ENCODE measurements around the gene SLC1A3.

The SLC1A3 gene

DNA sequence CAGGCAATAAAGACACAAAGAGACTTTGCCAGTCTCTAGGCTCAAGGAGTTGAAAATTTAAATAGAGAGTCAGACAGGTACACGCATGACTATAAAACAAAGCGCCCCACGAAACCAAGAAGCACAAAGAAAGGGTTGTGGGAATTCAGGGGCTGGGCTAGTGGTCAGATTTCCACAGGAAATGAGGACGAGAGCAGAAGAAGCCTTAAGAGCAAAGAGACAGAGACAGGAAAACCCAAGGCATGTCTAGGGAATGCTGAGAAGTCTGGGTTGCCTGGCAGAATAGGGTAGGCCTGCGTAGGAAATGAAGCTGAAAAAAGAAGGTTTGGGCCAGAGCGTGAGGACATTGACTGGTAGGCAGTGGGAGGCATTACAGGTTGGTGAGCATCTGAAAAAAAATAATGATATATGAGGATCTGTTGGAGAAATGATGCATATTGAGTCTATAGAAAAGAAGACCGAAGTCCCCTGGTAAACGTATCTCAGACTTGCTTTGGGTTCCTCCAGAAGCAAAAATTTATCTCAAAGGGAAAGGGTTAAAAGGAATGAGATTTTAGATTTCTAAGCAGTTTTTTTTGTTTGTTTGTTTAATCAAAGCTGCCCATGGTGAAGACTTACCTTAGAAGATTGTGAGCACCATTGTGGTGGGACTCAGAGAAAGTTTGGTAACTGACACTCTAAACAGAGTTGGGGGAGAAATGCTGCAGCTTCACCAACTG lies 51.8 kb downstream of the SLC1A3 start:
- no peak for DNase-seq

DNA sequence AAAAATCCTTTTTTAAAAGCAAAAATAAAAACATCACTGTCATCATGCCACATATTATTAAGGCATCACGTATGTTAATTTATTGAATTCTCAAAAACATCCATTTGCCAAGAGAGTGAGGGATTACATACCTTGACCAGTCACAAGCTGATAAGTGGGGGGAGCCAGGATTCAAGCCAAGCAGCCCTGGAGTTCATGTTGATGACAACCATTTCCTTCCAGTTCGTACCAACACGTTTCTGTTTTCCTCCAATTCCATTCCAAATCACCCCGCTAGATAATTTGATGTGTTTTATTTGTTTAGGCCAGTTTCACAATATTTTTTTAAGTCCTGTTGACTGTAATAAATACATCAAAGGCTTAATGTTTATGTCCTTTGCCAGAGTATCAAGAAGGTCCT lies 53.0 kb downstream of the SLC1A3 start:
- no peak for DNase-seq

DNA sequence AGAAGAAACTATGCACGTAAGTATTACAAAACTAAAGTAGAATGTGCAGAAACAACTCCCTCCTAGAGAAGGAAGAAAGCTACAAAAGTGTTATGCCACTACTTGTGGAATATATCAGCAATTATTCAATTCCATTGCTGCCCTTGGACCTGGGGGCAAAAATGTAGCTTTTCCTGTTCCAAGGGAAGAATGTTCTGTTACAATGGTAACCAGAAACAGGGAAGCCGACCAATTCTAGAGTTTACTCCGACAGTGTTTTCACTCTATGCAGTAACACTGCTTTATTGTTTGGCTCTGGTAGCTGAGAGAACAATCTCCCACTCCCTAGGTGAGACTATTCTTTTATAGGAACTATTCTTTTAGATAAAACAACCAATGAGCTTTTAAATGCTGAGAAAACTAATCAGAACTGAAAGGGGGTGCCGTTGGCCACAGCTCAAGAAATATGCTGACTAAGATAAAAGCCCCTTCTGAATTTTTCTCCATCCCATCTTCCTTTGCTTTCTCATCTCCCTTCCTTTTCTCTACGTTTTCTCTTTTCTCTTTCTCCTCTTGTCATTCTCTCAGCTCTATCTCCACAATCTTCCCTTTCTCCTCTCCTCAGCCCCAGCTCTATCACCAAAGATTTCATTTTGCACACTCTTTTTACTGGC lies 54.1 kb downstream of the SLC1A3 start:
- DNase-seq, result no peak

DNA sequence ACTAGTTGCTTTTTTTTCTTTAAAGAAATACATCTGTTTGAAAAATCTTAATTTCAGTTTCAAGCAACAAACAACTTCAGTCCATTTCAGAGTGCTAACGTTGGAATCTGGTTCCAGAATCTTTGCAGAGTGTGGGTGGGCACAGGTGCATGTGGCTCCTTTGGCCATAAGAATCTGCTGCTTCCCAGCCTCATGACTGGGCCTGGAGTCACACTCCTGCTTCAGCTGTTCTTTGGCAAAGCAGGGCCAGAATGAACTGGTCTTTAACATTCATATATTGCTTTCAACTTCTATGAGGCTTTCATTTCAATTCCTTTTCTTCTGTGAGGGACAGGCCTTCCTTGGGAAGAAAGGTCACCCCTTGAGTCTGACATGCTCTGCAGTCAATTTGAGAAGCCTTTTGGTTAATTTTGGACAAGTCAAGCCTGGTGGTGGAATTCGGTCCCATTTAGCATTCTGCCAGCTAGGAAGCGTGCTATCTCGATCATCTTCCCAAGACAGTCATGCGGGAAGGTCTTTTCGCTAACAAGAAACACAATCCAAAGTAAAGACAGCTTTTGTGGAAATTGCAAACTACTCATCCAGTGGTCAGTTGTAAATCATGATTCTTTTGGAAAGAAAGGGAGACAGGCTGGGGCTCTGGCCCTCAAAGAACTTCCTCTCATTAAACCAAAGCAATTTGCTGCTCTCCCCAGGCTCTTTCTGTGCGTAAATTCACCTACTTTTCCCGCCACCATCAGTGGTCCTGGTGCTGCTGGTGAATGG lies 55.2 kb downstream of the SLC1A3 start:
- no peak for DNase-seq

DNA sequence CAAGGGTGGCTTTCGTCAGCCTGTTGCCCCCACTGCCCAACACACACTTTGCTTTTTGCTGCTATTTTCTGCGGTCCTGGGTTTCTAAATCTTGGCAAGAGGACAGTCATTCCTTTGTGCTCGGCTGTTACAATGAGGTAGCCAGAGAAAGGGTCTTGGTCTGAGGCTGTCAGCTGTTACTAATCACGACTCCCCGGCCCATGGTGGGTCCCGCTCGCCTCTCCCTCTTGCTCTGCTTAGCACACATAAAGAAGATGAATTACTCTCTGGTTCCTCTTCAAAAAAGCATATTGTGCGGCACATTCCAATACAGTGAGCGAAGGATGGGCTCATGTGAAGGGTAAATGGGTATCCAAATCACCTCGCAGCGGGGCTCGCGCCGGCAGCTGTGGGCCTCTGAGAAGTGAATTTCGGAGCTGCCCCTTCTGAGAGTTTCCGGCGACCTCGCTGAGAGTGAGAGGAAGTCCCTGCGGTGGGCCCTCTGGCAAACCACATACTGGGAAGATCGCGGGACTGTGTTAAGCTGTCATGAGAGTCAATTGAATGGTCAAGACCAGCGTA lies 56.0 kb downstream of the SLC1A3 start:
- DNase-seq, result no peak

DNA sequence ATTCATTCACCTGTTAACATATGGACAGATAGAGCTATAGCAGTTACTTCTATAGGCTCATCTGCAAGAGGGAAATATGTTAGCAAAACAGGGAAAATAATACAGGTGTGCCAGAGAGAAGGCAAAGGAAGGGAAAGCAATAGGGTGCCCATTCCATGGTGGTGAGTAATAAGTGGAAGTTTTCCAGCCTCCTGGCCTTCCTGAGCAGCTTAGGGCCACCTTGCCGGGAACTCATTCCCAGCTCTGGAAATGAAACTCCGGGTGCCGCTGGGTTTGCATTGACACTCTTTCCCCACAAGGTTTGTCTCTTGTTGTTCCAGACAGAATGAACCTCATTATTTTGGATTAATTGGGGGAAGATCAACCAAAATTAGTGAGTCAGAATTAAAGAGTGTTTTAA lies 58.4 kb downstream of the SLC1A3 start:
- no peak for DNase-seq

DNA sequence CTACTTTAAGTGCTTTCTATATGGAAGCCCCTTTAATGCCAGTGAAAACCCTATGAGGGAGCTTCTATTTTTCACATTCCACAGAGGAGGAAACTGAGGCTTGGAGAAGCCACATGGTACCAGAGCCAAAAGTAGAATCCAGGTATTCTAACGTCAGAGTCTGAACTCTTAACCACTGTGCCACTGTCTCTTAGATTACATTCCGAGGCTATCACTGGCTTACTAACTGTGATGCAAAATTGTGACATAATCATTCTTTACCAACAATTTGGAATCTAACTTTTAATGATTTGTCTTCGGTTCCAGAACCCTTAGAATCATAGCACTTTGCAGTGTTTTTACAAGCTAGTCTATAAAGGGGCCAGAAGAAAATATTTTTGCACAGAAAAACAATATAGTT lies 59.2 kb downstream of the SLC1A3 start:
- no peak for DNase-seq

DNA sequence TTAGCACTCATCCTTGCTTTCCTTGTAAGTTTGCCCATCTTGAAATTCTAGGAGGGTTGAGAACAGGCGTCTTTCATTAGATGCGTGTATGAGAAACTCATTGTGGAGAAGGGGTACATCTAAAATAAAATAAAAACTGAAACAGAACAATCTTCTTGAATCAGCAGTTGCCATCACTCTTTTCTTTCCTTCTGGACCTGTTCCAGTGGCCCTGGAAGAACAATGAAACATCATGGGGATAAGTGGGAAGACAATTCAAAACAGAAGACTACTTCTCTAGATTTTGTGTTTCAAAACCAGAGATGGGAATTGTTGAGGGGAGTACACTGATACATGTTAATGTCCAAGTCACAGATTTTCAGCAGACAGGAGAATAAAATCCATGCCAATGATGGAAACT lies 59.9 kb downstream of the SLC1A3 start:
- DNase-seq, result no peak

DNA sequence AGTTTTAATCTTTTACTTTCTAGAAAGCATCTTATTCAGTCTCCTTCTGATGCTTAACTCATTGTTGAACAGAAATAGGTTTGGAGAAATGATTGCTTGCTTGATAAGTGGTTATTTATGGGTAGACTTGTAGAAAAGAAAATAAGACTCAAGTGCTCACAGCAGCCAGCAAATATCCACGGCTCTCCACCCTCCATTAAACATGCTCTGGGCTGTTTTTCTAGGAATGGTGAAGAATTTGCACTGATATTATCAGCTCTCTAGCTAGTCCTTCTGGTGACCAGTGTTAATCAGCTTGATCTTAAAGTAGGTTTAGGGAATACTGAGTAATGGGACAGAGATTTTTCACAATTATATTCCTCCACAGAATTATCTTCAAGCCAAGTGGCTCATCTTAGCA lies 60.6 kb downstream of the SLC1A3 start:
- DNase-seq, result no peak

DNA sequence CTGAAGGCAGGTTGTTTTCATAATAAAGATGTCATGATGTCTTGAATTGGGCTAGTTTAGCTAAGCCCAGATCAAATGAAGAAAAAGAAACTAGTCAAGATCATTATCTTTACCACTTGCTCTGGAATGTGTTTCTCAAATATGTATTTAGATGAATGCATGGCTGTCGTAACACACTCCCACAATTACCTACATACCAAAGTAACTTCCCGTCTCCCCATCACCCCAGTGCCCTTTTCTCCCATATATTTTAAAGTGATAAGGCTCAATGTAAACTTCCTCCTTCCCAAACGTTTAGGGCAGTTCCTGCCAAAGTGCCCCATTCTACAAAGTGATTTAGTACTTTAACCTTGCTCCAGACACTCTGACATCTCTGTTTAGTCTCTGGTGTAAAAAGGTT lies 61.4 kb downstream of the SLC1A3 start:
- no peak for DNase-seq

DNA sequence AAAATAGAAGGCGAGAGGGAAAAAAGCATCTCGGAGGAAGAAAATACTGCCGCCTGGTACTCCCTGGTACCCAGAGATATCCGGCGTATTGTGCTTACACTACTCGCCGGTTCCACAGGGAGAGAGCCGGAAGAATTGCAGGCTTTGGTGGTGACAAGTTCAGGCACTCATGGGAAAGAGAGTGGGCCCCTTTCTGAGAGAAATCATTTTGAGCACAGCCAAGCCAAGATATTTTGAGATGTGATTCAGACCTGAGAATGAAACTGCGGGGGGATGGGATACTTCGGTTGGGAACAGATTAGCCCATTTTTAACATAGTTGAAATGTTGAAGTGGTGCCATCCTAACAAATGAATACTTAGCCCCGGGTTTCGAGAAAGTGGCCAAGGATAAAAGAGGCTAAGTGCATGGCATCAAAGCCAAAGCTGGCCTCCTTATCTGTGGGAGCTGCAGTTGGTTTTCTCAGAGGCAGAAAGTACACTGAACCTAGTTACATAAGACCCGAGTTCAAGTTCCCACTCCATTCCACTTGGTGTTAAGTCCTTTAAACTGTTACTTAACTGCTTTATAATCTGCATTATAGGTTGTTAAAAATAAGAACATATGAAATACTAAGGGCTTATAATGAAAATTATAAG lies 62.7 kb downstream of the SLC1A3 start:
- no peak for DNase-seq

DNA sequence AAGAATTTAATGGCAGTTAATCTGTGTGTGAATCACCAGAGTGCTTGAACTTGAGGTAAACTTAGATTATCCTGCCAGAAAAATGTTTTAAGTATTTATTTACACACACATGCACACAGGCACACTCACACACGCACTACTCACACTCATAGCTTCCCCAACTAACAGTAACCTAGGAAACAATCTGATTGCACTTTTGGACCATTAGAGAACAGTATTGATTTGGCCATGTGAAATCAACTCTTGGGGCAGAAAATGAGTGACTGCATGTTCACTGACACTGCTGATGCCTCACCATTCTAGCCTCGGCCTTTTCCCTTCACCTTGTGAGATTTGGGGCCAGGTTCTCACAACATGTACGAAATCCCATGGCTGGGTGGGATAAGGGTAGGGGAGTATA lies 64.1 kb downstream of the SLC1A3 start:
- DNase-seq, result no peak

DNA sequence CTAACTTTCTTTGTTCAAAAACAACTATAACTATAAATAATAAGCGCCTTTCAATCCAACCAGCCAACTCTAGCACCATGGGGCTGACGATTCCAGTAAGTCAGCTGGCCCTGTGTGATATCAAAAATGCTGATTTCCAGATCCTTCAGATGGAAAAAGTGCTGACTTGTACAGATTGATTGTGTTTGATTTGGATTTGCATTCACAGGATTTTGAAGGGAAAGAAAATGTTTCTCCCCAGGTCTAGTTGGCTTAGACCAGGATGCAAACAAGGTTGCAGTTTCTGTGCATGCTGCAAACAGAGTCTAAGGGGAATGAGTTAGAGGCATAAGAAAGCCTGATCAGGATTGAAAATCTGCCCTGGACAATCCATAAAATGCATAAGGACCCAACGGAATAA lies 68.9 kb downstream of the SLC1A3 start:
- no peak for DNase-seq

DNA sequence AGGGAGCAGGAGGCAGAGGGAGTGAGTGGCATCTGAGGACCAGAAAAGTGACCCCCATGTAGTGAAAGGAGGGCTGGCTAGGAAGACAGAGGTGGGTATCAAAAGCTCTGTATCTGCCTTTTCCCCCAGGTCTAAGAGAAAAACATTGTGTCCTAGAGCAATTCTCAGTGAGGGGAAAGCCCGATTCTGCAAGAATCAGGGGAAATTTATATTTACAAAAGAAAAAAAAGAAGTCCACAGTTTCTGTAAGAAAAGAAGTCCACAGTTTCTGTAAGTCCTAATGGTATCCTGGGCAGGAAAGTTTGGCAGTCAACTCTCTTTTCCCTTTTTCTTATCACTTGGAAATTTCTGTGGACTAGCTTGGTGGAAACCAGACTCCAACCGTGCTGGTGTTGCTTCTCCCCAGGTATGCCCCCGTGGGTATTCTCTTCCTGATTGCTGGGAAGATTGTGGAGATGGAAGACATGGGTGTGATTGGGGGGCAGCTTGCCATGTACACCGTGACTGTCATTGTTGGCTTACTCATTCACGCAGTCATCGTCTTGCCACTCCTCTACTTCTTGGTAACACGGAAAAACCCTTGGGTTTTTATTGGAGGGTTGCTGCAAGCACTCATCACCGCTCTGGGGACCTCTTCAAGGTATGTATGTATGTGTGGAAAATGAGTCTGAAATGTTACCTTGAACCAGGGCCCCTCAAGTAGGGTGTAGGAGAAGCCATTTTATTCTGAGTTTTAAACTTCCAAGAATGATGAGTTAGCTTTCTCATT lies 73.0 kb downstream of the SLC1A3 start:
- DNase-seq, result no peak

DNA sequence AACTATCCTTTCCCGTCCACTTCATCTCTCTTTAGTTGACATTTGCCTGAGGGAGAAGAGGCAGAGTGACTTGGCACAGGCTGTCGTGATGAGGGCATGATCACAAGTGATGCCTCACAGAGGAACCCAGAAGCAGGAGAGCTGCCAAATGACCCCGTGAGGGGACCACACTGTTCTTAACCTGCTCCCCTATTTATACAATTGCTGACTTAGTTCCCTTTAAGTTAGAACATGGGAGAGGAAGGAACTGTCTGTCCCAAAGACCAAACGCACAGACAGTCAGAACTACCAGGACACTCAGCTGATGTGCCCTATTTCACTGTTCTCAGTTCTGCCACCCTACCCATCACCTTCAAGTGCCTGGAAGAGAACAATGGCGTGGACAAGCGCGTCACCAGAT lies 73.7 kb downstream of the SLC1A3 start:
- DNase-seq, result no peak

DNA sequence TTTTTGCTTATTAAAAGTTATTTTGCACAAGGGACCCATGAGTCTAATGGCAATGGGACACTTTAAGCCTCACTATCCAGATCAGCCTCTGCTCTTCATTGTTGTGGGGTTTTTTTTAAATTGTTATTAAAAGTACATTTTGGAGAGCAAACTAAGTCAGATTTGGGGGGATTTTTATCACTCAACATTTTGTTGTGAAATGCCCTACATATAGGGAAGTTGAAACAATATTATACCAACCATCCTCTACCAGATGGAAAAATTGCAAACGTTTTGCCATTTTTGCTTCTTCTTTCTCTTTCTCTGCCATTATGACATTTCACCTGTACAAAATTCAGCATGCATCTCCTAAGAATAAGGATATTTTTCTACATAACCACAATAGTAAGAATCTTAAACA lies 75.3 kb downstream of the SLC1A3 start:
- DNase-seq, result no peak

DNA sequence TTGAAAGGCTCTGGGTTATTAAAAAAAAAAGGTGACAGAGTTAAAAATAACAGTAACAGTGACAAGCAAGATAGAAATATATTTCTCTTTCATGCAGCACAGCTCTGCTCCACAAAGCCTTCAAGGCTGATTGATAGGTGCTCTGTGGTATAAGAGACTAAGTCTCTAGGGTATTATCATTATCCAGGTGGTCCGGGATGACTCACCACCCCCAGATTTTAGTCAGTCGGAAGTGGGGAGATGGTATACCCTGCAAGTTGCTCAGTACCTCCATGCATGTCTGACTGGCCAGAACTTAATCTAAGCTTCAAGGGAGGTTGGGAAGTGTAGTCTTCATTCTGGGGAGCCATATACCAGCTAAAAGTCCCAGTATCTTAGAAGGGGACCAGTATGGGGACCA lies 76.1 kb downstream of the SLC1A3 start:
- DNase-seq, result no peak

DNA sequence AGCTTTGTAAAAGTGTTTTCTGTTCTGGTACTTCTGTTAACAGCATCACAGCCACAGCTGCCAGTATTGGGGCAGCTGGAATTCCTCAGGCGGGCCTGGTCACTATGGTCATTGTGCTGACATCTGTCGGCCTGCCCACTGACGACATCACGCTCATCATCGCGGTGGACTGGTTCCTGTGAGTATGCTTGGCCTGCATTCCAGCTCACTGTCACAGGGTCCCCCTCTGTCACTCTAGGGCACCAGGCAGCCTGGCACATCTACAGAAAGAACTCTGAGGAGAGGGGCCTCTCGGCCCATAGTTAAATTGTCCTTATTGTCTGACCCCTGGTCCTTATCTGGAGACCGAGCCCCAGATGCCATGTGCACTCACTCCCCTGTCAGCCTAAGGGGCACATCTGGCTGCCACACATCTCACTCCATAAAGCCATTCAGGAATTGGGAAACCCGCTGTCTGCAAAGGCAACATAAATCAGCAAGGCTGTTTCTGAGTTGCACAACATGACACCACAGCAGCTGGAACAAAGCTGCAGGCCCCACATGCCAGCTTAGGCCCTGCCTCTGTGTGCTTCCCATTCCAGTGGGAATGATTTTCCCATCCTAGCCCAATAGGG lies 77.5 kb downstream of the SLC1A3 start:
- DNase-seq, result no peak

DNA sequence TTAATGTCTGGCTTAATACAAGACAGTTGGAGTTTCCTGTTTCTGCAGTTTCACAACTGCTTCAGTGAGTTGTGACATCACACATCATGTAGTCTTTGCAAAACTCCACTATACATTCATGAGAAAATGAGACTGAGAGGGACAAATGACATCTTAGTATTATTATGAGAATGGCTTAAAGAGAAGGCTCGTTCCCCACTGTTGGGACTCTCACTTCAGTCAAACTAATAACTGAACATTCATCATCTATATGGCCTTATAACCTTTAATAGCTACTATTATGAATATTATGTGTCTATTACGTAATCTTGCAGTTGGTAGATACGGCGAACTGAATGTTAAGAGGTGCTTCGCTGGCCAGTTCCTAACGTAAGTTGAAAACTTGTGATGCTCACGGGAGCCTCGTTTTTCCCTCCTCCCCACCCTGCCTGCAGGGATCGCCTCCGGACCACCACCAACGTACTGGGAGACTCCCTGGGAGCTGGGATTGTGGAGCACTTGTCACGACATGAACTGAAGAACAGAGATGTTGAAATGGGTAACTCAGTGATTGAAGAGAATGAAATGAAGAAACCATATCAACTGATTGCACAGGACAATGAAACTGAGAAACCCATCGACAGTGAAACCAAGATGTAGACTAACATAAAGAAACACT lies 79.4 kb downstream of the SLC1A3 start:
- DNase-seq, result no peak

DNA sequence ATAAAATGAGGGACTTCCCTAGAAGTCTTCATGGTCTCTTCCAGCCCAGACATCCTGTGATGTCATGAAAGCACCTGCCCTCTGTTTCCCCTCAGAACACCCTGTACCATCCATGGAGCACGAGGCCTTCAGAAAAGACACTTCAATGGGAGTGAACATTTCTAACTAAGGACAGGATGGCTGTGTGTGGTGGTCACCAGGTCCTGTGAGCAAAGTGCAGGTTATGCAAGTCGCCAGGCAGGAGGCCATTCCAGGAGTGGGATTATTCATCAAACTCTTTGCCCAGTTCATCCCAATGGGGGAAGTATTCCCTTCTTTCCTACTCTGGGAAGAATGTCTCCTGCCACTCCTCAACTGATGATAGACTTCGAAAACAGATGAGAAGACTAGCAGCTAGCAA lies 80.5 kb downstream of the SLC1A3 start:
- DNase-seq, result no peak

DNA sequence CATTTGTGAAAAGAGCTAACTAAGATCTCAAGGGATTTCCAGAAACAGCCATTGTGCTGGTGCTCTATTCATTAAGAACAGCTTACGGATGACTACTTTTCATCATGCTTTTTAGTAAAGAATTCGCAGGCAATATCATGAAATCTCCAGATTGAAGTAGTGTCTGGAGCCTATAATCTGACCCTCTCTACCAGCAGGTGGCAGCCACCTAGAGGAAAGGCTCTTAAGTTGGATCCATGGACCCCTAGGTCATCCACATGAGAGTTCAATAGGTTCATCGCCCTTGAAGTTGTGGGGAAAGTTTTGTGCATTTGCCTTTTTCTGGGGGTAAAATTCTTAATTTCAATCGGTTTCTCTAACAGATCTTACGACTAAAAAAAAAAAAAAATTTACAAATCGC lies 82.3 kb downstream of the SLC1A3 start:
- DNase-seq, result no peak

DNA sequence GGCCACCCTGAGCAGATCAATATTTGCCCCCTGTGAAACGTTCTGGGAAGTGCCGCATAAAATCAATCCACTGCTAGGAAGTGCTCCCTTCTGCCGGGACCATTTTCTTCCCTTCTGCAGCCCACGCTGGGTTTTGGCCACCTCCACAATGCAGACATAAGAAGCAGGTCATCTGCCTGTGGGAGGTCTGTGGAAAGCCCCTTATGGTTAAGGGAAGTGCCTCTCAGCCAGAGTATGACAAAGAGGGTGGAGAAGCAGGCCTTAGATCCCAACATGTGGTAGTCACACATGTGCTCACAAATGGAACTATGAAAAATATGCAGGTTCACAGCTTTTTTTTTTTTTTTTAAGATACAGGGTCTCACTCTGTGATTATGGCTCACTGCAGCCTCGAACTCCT lies 82.8 kb downstream of the SLC1A3 start:
- no peak for DNase-seq

All from activated T-cell treated with anti-CD3 and anti-CD28 coated beads, Interleukin-2, amount 50 U/mL, for 48 hours (primary cell).